ENCODE results near the gene USP6. TPM values are rescaled to one million over a fixed set of nuclear protein-coding genes. Genes with fewer than 3 reads are reported as not detected.
"Not testable (repeated sequence)": the region's sequence is repeated elsewhere in the genome, so short reads cannot be mapped to it uniquely, and the experiment has no call there.

USP6 gene
- total and polyA plus RNA-seq, 2 of the 13 experiments (the other 11 are each of a cell fraction or from before 2014, with no cell fraction given), result 0.04 TPM; not detected in 1

DNA sequence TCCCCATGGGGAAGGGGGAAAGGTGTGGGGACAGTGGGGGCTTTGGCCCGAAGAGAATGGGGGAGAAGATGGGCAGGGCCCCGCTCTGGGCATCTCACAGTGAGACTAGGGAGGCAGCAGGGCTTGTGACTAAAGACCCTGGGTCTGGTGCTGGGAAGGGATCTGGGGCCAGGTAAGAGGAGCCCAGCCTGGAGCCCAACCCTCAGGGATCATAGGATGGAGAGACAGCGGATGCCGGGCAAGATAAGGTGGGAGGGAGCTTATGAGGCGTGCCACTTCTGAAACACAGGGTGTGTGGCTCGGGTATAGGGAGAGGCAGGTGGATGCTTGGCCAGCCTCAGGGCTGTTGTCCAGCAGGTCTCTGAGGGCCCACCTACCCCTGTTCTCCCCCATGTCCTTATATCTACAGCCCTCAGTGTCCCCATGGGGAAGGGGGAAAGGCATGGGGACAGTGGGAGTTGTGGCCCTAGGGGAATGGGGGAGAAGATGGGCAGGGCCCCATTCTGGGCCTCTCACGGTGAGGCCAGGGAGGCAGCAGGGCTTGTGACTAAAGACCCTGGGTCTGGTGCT is 15.4 kb downstream of the USP6 start:
- no peak for FAIRE-seq
- peaks cover 2 to 24% of the 10 kb centered on the region in 2 experiments; a peak in 4 of 5 replicates for H3K27me3 ChIP-seq (ENCODE audit: control insufficient read depth in 1 of 2, insufficient read depth in 2 of 2, low read length in 2 of 2)

DNA sequence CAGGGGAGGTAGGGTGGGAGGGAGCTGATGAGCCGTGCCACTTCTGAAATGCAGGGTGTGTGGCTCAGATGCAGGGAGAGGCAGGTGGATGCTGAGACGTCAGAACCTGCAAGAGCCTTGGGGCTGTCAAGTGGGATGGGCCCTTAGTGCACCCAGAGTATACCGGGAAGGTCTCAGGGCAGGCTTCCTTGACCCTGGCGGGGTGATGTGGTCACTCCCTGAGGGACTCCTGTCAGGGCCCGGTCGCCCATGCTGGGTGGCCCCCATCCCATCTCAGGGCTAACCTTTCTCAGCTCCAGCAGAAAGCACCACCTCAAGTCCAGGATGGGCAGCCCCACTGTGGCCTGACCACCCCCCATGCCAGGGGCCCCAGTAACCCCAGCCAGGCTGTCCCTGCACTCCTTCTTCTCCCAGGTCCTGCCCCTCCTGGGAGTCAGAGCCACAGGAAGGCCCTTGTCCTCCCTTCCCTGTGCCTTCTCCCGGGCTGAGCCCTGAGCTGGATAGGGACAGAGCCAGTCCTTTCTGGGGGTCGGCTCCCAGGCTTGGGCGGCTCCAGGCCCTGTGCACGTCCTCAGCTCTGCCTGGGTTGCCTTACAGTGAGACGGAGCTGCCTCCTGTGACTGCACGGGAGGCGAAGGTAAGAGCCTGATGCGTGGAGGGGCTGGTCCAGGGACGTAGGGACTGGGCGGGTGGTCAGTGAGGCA is 16.1 kb downstream of the USP6 start:
- H3K27me3 ChIP-seq (ENCODE audit: control insufficient read depth in 1 of 2, insufficient read depth in 2 of 2, low read length in 2 of 2), result peaks cover 2 to 24% of the 10 kb centered on the region in 2 experiments; a peak in 4 of 5 replicates
- H3K36me3 ChIP-seq (replicated peaks in 1 of 2; ENCODE audit: control insufficient read depth in 1 of 2, insufficient read depth in 2 of 2, low read length in 2 of 2); H3K9ac ChIP-seq (ENCODE audit: insufficient read depth, low read depth, low read length); H3K4me3 ChIP-seq (replicated peaks in 1 of 3; ENCODE audit: insufficient read depth in 1 of 3, low read depth in 2 of 3, low read length in 3 of 3); H3K27ac ChIP-seq (ENCODE audit: extremely low read length, insufficient read depth, low read length); H3K9me3 ChIP-seq (ENCODE audit: low read length); H4K20me1 ChIP-seq (ENCODE audit: insufficient read depth, low read length); ATAC-seq; CTCF ChIA-PET (ENCODE audit: low intra/inter-chr PET ratio, low total read pairs); H3K79me2 ChIP-seq (ENCODE audit: insufficient read depth, low read length); FAIRE-seq; H3K4me2 ChIP-seq (ENCODE audit: low read depth, low read length); BruUV-seq (replicated peaks); H2AFZ ChIP-seq (ENCODE audit: low read length); in situ Hi-C loops (cut with HindIII; ENCODE audit: extremely low pct_ligation_motif_present, low pct_unique_long_range_greater_than_20kb); DNase-seq (ENCODE audit: low spot score); intact Hi-C loops (cut with micrococcal nuclease; ENCODE audit: unreplicated experiment): not testable (repeated sequence)
- H3K4me1 ChIP-seq (ENCODE audit: insufficient read depth, low read length), result peaks cover 16% of the 10 kb centered on the region
- POLR2A ChIA-PET, result interaction anchor here (0.6 kb wide), 1 partner anchor 23 kb away, joined by 3 read pairs; no protein-coding TSS in a partner anchor
- 33% methylated on average over 9 of the region's 16 CpGs for WGBS (ENCODE audit: low lambda C conversion rate)

More for the DNA sequence above, 15.4 kb downstream of the USP6 start:
- in situ Hi-C loops (cut with HindIII; ENCODE audit: extremely low pct_ligation_motif_present, low pct_unique_long_range_greater_than_20kb), result no loop called here
- H3K9me3 ChIP-seq (ENCODE audit: low read length), result no peaks in the 10 kb centered on the region
- TF ChIP-seq NCOA2 (CRISPR knock-in tag; IDR thresholded peaks at IDR 0.05), result no peak
- TF ChIP-seq GABPA (IDR thresholded peaks at IDR 0.05; ENCODE audit: low read depth, low read length), result no peak
- no peak for TF ChIP-seq GABPA (CRISPR knock-in tag; IDR thresholded peaks at IDR 0.05; ENCODE audit: low read depth)
- no peak for TF ChIP-seq NFRKB (IDR thresholded peaks at IDR 0.05)
- TF ChIP-seq ZNF7 (CRISPR knock-in tag; IDR thresholded peaks at IDR 0.05), result no peak
- no peak for ATAC-seq
- CTCF ChIA-PET (ENCODE audit: low intra/inter-chr PET ratio, low total read pairs), result no interaction called here
- BruUV-seq (replicated peaks), result no TSS peak
- H3K27ac ChIP-seq (ENCODE audit: extremely low read length, insufficient read depth, low read length), result no peak overlapping the region
- H3K79me2 ChIP-seq (ENCODE audit: insufficient read depth, low read length), result no peaks in the 10 kb centered on the region
- no peak overlapping the region for H3K4me3 ChIP-seq (replicated peaks in 1 of 3; ENCODE audit: insufficient read depth in 1 of 3, low read depth in 2 of 3, low read length in 3 of 3)
- intact Hi-C loops (cut with micrococcal nuclease; ENCODE audit: unreplicated experiment), result no loop called here
- DNase-seq (ENCODE audit: low spot score), result no peak
- H3K4me2 ChIP-seq (ENCODE audit: low read depth, low read length), result no peak overlapping the region
- 30% methylated on average over 6 of the region's 7 CpGs for WGBS (ENCODE audit: low lambda C conversion rate)
- H3K9ac ChIP-seq (ENCODE audit: insufficient read depth, low read depth, low read length), result no peak overlapping the region
- no peak overlapping the region for H2AFZ ChIP-seq (ENCODE audit: low read length)
- H3K4me1 ChIP-seq (ENCODE audit: insufficient read depth, low read length), result peaks cover 9% of the 10 kb centered on the region
- no peaks in the 10 kb centered on the region for H4K20me1 ChIP-seq (ENCODE audit: insufficient read depth, low read length)
- H3K36me3 ChIP-seq (replicated peaks in 1 of 2; ENCODE audit: control insufficient read depth in 1 of 2, insufficient read depth in 2 of 2, low read length in 2 of 2), result no peaks in the 10 kb centered on the region
- POLR2A ChIA-PET, result no interaction called here

GRCh38 chr17:5132503-5133225 is 16.8 kb downstream of the USP6 start:
- CTCF ChIA-PET (ENCODE audit: low intra/inter-chr PET ratio, low total read pairs); H3K9ac ChIP-seq (ENCODE audit: insufficient read depth, low read depth, low read length); DNase-seq (ENCODE audit: low spot score); ATAC-seq; intact Hi-C loops (cut with micrococcal nuclease; ENCODE audit: unreplicated experiment); FAIRE-seq; H3K9me3 ChIP-seq (ENCODE audit: low read length); H3K4me2 ChIP-seq (ENCODE audit: low read depth, low read length); H3K36me3 ChIP-seq (replicated peaks in 1 of 2; ENCODE audit: control insufficient read depth in 1 of 2, insufficient read depth in 2 of 2, low read length in 2 of 2); in situ Hi-C loops (cut with HindIII; ENCODE audit: extremely low pct_ligation_motif_present, low pct_unique_long_range_greater_than_20kb); H4K20me1 ChIP-seq (ENCODE audit: insufficient read depth, low read length); H3K79me2 ChIP-seq (ENCODE audit: insufficient read depth, low read length); H3K27ac ChIP-seq (ENCODE audit: extremely low read length, insufficient read depth, low read length); H2AFZ ChIP-seq (ENCODE audit: low read length); BruUV-seq (replicated peaks); H3K4me3 ChIP-seq (replicated peaks in 1 of 3; ENCODE audit: insufficient read depth in 1 of 3, low read depth in 2 of 3, low read length in 3 of 3): not testable (repeated sequence)
- Histone ChIP-seq H3K4me1 (ENCODE audit: insufficient read depth, low read length) (peaks cover 20% of the 10 kb centered on the region), H3K27me3 (ENCODE audit: control insufficient read depth in 1 of 2, insufficient read depth in 2 of 2, low read length in 2 of 2) (peaks cover 2 to 24% of the 10 kb centered on the region in 2 experiments; a peak in 4 of 5 replicates)
- 53% methylated on average over 12 of the region's 15 CpGs for WGBS (ENCODE audit: low lambda C conversion rate)
- POLR2A ChIA-PET, result interaction anchor here (0.5 to 0.6 kb wide), 2 partner anchors 24 to 576 kb away, joined by 3 read pairs; no protein-coding TSS in a partner anchor

Measured in HepG2 (cell line).